Measurements from ENCODE around the gene KRT83.
A peak's percentile ranks its signal among the peaks of the same experiment; 100 is the strongest.

KRT83 gene

GRCh38 chr12:52327830-52328500, 6.8 kb upstream of the KRT83 start:
- no peak for DNase-seq

- DNase-seq, result peak; percentile 77
Observed at GRCh38 chr12:52327052-52327829, 6.0 kb upstream of the KRT83 start.

GRCh38 chr12:52324153-52324444, 2.9 kb upstream of the KRT83 start:
- DNase-seq, result no peak

- DNase-seq, result no peak
Observed at GRCh38 chr12:52323416-52324152, 2.4 kb upstream of the KRT83 start.

GRCh38 chr12:52323001-52323400, 1.8 kb upstream of the KRT83 start:
- DNase-seq, result no peak

GRCh38 chr12:52322069-52322468, 871 bp upstream of the KRT83 start:
- DNase-seq, result no peak

GRCh38 chr12:52321418-52321817, 220 bp upstream of the KRT83 start:
- no peak for DNase-seq

GRCh38 chr12:52319097-52319496, 2.1 kb downstream of the KRT83 start:
- no peak for DNase-seq

- DNase-seq, result no peak
Observed at GRCh38 chr12:52318241-52318990, 2.8 kb downstream of the KRT83 start.

- DNase-seq, result no peak
Observed at GRCh38 chr12:52317468-52318052, 3.6 kb downstream of the KRT83 start.

GRCh38 chr12:52316701-52317100, 4.5 kb downstream of the KRT83 start:
- peak; percentile 33 for DNase-seq

- peak; percentile 20 for DNase-seq
Observed at GRCh38 chr12:52316290-52316689, 4.9 kb downstream of the KRT83 start.

- DNase-seq, result peak; percentile 66
Observed at GRCh38 chr12:52315721-52316120, 5.5 kb downstream of the KRT83 start.

- DNase-seq, result peak; percentile 43
Observed at GRCh38 chr12:52314511-52314910, 6.7 kb downstream of the KRT83 start.

GRCh38 chr12:52313926-52314325, 7.3 kb downstream of the KRT83 start:
- peak; percentile 39 for DNase-seq

- peak; percentile 20 for DNase-seq
Observed at GRCh38 chr12:52313461-52313860, 7.7 kb downstream of the KRT83 start.

- no peak for DNase-seq
Observed at GRCh38 chr12:52312086-52312485, 9.1 kb downstream of the KRT83 start.

- DNase-seq, result no peak
Observed at GRCh38 chr12:52311285-52311648, 9.9 kb downstream of the KRT83 start.

- DNase-seq, result no peak
Observed at GRCh38 chr12:52310622-52311284, 10.4 kb downstream of the KRT83 start.

GRCh38 chr12:52308806-52309425, 12.3 kb downstream of the KRT83 start:
- no peak for DNase-seq

GRCh38 chr12:52307836-52308805, 13.1 kb downstream of the KRT83 start:
- DNase-seq, result peak; percentile 80

Measured in activated CD8-positive, alpha-beta memory T cell treated with anti-CD3 and anti-CD28 coated beads, Interleukin-2, amount 50 U/mL, for 48 hours (primary cell).